ENCODE data around the gene PRPF40A. TPM values are rescaled to one million over a fixed set of nuclear protein-coding genes. Genes with fewer than 3 reads are reported as not detected.

The PRPF40A gene
- 116 and 119 TPM in 2 replicates for total RNA-seq

GRCh38 chr2:152717228-152718075 lies at the start of gene PRPF40A:
TSS of gene PRPF40A (minus strand) at chr2:152717461. CDS start at chr2:152717439, 22 bp downstream.

DNA sequence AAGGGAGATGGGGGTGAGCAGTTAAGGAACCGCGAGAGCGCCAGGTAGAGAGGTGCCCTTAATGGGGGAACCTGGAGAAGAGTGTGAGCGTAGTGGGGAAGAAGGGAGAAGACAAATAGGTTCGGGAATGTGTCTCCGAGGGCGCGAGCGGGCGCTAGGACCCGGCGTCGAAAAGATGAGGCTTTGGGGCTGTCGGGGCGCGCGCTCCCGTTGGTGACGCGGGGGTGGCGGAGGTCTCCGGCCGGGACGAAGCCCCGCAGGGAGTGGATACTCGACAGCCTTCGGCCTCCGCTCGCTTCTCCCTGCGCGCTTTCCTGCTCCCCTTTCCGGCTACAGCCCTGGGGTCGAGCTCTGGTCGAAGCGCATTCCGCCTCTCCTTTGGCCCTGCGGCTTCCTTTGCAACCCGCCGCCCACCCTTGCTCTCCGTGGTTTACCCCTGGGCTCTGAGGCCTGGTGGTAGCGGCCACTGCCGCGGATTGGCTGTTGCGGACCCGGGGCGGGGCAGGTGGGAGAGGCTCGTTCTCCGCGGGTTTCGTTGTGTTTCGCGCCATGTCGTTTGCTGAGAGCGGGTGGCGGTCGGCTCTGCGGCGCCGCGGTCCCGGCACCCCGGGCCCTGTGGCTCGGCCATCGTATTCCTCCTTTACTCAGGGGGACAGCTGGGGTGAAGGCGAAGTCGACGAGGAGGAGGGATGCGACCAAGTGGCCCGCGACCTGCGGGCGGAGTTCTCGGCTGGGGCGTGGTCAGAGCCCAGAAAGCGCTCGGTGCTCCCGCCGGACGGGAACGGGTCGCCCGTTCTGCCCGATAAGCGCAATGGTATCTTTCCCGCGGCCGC lies 1.0 kb upstream of the PRPF40A start, which contains the start of gene ARL6IP6:
ARL6IP6 (plus strand) TSS at position 545 of the 833 bp plus-strand sequence; CDS start at position 550, 5 bp downstream.

Other genes starting within 250 kb of the PRPF40A start
- gene ARL6IP6, start 1.2 kb upstream of the PRPF40A start, total RNA-seq, result 32.0 and 41.5 TPM in 2 replicates

Measured in airway epithelial cell (primary cell).